ENCODE results near the gene PSMA5.
"Not testable (repeated sequence)": the region's sequence is repeated elsewhere in the genome, so short reads cannot be mapped to it uniquely, and the experiment has no call there.

Gene PSMA5

DNA sequence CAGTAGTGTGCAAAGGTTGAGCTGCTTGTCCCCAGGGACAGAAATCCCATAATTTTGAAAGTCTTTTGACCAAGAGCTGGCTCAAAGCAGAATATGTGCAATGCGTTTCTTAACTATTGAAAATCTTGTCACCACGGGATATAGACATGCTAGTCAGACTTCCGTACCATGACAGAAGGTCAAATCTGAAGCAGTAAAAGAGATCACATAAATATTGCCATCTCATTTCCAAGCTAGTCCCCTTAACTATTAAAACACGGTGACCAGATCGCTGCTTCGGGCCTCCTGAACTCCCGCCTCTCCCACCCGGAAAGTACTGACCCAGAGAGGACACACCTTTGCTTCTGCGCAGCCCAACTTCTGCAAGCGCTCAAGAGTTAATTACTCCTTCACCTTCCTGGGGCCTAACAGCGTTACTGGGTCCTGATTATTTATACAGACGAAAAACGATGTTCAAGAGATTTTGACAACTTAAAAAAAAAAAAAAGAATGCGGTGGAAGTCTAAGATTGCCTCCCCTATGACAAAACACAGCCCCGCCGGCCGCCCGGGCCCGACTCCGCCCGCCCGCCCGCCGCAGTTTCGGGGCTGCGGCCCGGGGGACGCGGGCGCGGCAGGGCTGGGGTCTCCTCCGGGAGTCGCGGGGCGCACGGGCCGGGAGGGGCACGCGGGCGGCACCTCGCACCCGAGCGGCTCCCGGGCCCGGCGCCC lies 29.2 kb downstream of the PSMA5 start:
- peak overlapping the region; percentile 73 to 88 (median 83) for H3K9ac ChIP-seq
- no peaks in the 10 kb centered on the region for H3K9me3 ChIP-seq (replicated peaks in 1 of 11)
- peak overlapping the region; percentile 75 to 93 (median 86) for H3K4me3 ChIP-seq
- H3K4me1 ChIP-seq = peaks cover 41 to 67% (median 59%) of the 10 kb centered on the region in 10 experiments
- peaks cover 0 to 7% (median 2%) of the 10 kb centered on the region in 11 experiments; a peak in 5 of 22 replicates for H4K20me1 ChIP-seq
- no peak for TF ChIP-seq Cebpa-rat (IDR thresholded peaks at IDR 0.05)
- H3K36me3 ChIP-seq = peaks cover 9 to 23% (median 21%) of the 10 kb centered on the region in 11 experiments
- peaks cover 0 to 36% (median 31%) of the 10 kb centered on the region in 11 experiments; a peak in 20 of 22 replicates for H3K27me3 ChIP-seq
- peak overlapping the region; percentile 46 to 85 (median 71); a peak in 21 of 22 replicates for H3K27ac ChIP-seq
- H3K4me2 ChIP-seq = peak overlapping the region; percentile 87 to 99 (median 97)

DNA sequence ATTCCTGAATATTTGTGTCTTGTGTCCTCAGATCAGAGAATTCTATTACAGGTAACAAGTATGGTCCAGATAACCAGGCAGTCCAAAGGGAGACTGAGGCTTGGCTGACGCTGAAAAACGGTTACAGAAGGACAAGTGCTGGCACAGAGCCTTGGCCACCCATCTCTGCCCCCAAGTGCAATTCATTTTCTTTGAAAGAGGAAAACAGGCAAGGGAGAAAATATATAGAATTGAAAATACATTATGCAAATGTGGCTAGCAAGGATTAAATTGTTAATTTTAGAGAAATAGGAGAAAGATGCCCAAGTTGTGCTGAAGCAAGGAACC lies 29.8 kb downstream of the PSMA5 start:
- H3K4me1 ChIP-seq = peaks cover 46 to 72% (median 64%) of the 10 kb centered on the region in 10 experiments
- no peaks in the 10 kb centered on the region for H3K9me3 ChIP-seq (replicated peaks in 1 of 11)
- H4K20me1 ChIP-seq = peaks cover 0 to 7% (median 0%) of the 10 kb centered on the region in 11 experiments; a peak in 3 of 22 replicates
- H3K27me3 ChIP-seq = peaks cover 0 to 36% (median 31%) of the 10 kb centered on the region in 11 experiments; a peak in 20 of 22 replicates
- peak overlapping the region in 10 of 11 experiments; percentile 60 to 85 (median 73); a peak in 18 of 22 replicates for H3K27ac ChIP-seq
- peak overlapping the region; percentile 87 to 99 (median 97) for H3K4me2 ChIP-seq
- H3K9ac ChIP-seq = peak overlapping the region; percentile 73 to 88 (median 83); a peak in 17 of 22 replicates
- TF ChIP-seq Cebpa-rat (IDR thresholded peaks at IDR 0.05) = 0 out of 22 replicates have a peak, but pooled peaks of 1 of the 11 experiments have one; percentile 1
- H3K4me3 ChIP-seq = peak overlapping the region; percentile 75 to 93 (median 86); a peak in 19 of 20 replicates
- peaks cover 4 to 17% (median 15%) of the 10 kb centered on the region in 11 experiments; a peak in 21 of 22 replicates for H3K36me3 ChIP-seq

DNA sequence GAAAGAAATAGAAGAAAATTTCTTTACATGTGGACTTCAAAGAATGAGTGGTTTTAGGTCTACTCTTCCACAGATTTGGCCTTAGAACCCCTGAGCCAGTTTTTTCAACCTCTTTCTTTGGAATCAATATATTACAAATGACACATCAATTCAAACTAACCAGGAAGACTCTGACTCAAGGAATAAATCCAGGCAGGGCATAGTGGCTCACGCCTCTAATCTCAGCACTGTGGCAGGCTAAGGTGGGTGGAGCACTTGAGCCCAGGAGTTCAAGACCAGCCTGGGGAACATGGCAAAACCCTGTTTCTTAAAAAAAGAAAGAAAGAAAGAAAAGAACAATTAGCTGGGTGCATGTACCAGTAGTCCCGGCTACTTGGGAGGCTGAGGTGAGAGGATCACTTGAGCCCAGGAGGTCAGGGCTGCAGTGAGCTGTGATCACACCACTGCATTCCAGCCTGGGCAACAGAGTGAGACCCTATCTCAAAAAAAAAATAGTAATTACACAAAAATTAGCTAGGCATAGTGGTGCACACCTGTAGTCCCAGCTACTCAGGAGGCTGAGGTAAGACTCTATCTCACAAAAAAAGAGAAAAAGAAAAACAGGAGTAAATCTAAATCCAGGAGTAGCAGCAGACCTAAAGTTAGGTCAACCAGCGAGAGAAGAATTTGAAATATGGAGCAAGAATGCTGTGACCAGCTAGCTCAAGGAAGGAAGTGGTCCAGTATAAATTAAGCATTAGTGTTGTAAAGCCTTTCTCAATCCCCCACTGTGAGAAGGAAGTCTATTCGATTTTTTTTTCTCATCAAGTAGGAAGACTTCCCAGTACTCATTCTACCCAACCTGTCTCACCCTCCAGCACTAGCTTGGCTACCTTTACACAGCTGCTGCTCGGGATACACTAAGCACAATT lies 30.4 kb downstream of the PSMA5 start:
- H3K9ac ChIP-seq = peak overlapping the region in 10 of 11 experiments; percentile 73 to 88 (median 82); a peak in 16 of 22 replicates

DNA sequence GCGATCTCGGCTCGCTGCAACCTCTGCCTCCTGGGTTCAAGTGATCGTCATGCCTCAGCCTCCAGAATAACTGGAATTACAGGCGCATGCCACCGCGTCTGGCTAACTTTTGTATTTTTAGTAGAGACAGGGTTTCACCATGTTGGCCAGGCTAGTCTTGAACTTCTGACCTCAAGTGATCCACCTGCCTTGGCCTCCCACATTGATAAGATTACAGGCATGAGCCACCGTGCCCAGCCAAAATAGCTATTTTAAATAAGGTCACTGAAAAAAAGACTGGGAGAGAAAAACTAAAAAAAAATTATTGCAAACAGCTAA lies 31.0 kb downstream of the PSMA5 start:
- H3K4me2 ChIP-seq = peak overlapping the region in 10 of 11 experiments; percentile 87 to 99 (median 96); a peak in 18 of 22 replicates
- not testable (repeated sequence) for H3K9me3 ChIP-seq (replicated peaks in 1 of 11); H3K36me3 ChIP-seq; H4K20me1 ChIP-seq
- peaks cover 0 to 36% (median 31%) of the 10 kb centered on the region in 11 experiments; a peak in 20 of 22 replicates for H3K27me3 ChIP-seq
- H3K4me1 ChIP-seq = peaks cover 59 to 85% (median 76%) of the 10 kb centered on the region in 10 experiments
- peak overlapping the region in 2 of 11 experiments; percentile 85 to 87; a peak in 4 of 22 replicates for H3K9ac ChIP-seq
- H3K4me3 ChIP-seq = peak overlapping the region in 3 of 10 experiments; percentile 89 to 93 (median 90); a peak in 4 of 20 replicates
- peak overlapping the region in 9 of 11 experiments; percentile 49 to 85 (median 67); a peak in 12 of 22 replicates for H3K27ac ChIP-seq

More for the DNA sequence above, 30.4 kb downstream of the PSMA5 start:
- TF ChIP-seq Cebpa-rat (IDR thresholded peaks at IDR 0.05) = peak in 6 of 11 experiments; percentile 15 to 76 (median 40); a peak in 6 of 22 replicates
- H3K4me1 ChIP-seq = peaks cover 53 to 78% (median 70%) of the 10 kb centered on the region in 10 experiments
- H4K20me1 ChIP-seq = peaks cover 0 to 7% (median 0%) of the 10 kb centered on the region in 11 experiments; a peak in 3 of 22 replicates
- H3K4me3 ChIP-seq = peak overlapping the region; percentile 75 to 93 (median 86); a peak in 19 of 20 replicates
- H3K36me3 ChIP-seq = peaks cover 0 to 11% (median 9%) of the 10 kb centered on the region in 11 experiments; a peak in 17 of 22 replicates
- peaks cover 0 to 36% (median 31%) of the 10 kb centered on the region in 11 experiments; a peak in 20 of 22 replicates for H3K27me3 ChIP-seq
- H3K4me2 ChIP-seq = peak overlapping the region; percentile 87 to 99 (median 97)
- no peaks in the 10 kb centered on the region for H3K9me3 ChIP-seq (replicated peaks in 1 of 11)
- peak overlapping the region in 10 of 11 experiments; percentile 40 to 85 (median 73); a peak in 20 of 22 replicates for H3K27ac ChIP-seq

DNA sequence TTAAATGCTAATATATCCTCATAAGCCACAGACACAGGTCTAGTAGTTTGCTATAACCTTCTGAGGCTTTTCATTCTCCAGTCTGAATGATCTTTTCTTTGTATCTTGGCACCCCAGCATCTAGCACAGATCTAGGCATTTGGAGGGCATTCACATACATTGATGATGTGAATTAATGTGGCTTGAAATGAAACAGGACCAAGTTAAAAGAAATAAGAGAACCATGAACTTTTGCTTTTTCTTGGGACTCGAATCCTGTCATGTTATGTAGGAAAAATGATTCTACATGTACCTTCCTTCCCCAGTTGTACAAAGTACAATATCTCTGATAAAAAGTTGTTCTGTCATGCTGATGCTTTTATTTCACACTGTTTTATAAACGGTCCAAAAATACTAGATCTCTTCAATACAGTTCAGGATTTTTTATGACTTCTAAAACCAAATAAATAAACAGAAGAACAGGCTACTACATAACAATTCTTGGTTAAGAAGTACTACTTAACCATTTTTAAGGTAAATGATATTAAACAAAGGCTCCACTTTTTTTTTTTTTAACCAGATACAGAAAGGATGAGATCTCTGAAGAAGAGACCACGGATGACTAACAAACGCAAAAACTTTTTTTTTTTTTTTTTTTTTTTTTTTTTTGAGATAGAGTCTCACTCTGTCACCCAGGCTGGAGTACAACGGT lies 31.5 kb downstream of the PSMA5 start:
- Histone ChIP-seq H3K27me3 (peaks cover 0 to 36% (median 31%) of the 10 kb centered on the region in 11 experiments; a peak in 20 of 22 replicates), H4K20me1 (peaks cover 0 to 7% (median 0%) of the 10 kb centered on the region in 11 experiments; a peak in 1 of 22 replicates), H3K27ac (peak overlapping the region in 6 of 11 experiments; percentile 64 to 85 (median 75); a peak in 6 of 22 replicates), H3K36me3 (0 out of 22 replicates have a peak, but pooled peaks cover 0 to under 1% (median 0%) of the 10 kb centered on the region in 11 experiments), H3K9ac (peak overlapping the region in 3 of 11 experiments; percentile 7 to 36 (median 34); a peak in 4 of 22 replicates), H3K4me2 (peak overlapping the region in 9 of 11 experiments; percentile 87 to 99 (median 97); a peak in 17 of 22 replicates), H3K9me3 (replicated peaks in 1 of 11) (no peaks in the 10 kb centered on the region), H3K4me3 (peak overlapping the region in 2 of 10 experiments; percentile 90 to 93; a peak in 1 of 20 replicates), H3K4me1 (peaks cover 59 to 90% (median 82%) of the 10 kb centered on the region in 10 experiments)
- no peak for TF ChIP-seq Cebpa-rat (IDR thresholded peaks at IDR 0.05)

DNA sequence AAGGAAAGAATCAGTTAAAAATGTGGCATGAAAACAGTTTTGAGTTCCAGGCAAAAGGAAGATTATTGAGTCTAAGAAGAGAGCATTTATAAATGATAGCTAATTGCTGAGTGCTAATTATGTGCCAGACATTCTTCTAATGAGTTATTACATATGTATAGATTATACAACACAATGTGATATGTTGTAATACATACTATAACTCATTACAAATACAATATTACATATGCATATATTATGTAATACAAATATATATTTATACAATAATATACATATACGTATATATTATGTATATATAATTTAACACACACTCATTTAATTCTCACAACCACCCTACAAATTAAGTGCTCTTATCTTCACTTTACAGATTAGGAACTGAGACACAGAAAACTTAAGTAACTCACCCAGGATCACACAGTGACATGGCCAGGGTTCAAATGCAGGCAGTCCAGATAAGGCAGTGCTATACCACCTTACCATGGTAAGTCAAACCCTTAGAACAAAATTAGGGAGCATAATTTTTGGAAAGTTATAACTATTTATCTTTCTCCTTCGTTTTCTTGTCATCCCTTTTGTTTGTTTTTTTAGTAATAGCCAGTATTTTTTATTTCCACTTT lies 32.5 kb downstream of the PSMA5 start:
- H3K9ac ChIP-seq = peak overlapping the region in 4 of 11 experiments; percentile 6 to 58 (median 54); a peak in 5 of 22 replicates
- peak overlapping the region in 10 of 11 experiments; percentile 63 to 98 (median 90); a peak in 19 of 22 replicates for H3K4me2 ChIP-seq

More for the DNA sequence above, 32.5 kb downstream of the PSMA5 start:
- peak overlapping the region in 3 of 10 experiments; percentile 27 to 38 (median 36); a peak in 3 of 20 replicates for H3K4me3 ChIP-seq
- H3K27me3 ChIP-seq = peaks cover 0 to 36% (median 31%) of the 10 kb centered on the region in 11 experiments; a peak in 20 of 22 replicates
- no peaks in the 10 kb centered on the region for H3K9me3 ChIP-seq (replicated peaks in 1 of 11)
- peaks cover 0 to 8% (median 0%) of the 10 kb centered on the region in 11 experiments; a peak in 1 of 22 replicates for H4K20me1 ChIP-seq
- H3K27ac ChIP-seq = peak overlapping the region in 9 of 11 experiments; percentile 36 to 76 (median 61); a peak in 13 of 22 replicates
- no peaks in the 10 kb centered on the region for H3K36me3 ChIP-seq
- H3K4me1 ChIP-seq = peaks cover 59 to 95% (median 91%) of the 10 kb centered on the region in 10 experiments
- no peak for TF ChIP-seq Cebpa-rat (IDR thresholded peaks at IDR 0.05)
